GM12874 (cell line): Measurements from ENCODE around the gene ABHD14A.

Source experiments
- TF ChIP-seq, protein P1 (sequence below): IDR thresholded peaks from 2 replicates; pipeline ENCODE4 v1.5.1; 2011; ENCODE audit warnings: low read depth, mild to moderate bottlenecking, control low read depth, low read length, moderate library complexity; ENCODE audit not compliant: insufficient read depth

Gene ABHD14A

DNA sequence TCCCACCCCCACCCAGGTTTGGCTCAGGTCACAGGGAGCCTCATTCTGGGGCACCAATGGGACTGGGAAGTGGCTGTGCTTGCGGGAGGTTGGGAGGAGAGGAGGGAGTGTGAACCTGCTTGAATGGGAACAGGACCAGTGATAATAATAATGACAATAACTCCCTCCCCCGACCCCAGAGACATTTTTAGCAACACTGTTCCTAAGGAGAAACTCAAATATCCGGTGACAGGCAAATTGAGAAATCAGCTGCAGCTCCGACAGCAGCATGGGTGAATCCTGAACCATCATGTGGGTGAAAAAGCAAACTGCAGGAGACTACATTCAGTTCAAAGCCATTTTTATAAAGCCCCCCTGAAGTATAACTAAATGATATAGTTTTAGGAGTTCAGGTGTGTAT, 32.4 kb downstream of the ABHD14A start:
- TF ChIP-seq, protein P1, sequence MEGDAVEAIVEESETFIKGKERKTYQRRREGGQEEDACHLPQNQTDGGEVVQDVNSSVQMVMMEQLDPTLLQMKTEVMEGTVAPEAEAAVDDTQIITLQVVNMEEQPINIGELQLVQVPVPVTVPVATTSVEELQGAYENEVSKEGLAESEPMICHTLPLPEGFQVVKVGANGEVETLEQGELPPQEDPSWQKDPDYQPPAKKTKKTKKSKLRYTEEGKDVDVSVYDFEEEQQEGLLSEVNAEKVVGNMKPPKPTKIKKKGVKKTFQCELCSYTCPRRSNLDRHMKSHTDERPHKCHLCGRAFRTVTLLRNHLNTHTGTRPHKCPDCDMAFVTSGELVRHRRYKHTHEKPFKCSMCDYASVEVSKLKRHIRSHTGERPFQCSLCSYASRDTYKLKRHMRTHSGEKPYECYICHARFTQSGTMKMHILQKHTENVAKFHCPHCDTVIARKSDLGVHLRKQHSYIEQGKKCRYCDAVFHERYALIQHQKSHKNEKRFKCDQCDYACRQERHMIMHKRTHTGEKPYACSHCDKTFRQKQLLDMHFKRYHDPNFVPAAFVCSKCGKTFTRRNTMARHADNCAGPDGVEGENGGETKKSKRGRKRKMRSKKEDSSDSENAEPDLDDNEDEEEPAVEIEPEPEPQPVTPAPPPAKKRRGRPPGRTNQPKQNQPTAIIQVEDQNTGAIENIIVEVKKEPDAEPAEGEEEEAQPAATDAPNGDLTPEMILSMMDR, result no peak

DNA sequence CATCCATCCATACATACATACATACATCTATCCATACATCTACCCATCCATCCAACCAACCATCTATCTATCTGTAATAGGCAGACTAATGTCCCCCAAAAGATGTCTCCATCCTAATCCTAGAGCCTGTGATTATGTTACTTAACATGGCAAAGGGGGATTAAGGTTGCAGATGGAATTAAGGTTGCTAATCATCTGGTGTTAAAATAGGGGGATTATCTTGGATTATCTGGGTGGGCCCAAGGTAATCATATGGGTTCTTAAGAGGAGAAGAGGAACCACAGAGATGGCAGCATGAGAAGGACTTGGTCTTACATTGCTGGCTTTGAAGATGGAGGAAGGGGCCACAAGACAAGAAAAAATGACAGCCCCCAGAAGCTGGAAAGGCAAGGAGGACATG, 35.6 kb downstream of the ABHD14A start:
- TF ChIP-seq, protein P1, result no peak

DNA sequence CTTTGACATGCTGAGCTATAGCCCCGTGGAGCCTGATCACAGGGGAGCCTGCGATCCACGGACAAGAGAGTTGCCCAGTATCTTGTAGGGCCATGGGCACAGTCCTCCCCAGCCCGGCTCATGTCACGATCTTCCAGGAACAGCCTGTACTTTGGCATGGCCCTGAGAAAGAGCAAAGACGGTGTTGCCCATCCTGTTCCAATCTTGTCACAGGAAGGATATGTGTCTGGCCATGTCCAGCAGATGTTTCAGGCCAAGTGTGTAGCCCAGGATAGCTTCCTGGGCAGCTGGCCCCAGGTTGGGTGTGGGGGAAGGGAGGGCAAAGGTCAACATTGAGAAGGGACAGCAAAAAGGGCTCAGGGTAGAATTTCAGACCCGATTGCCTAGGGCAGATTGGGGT, 37.8 kb downstream of the ABHD14A start:
- TF ChIP-seq, protein P1, result no peak

DNA sequence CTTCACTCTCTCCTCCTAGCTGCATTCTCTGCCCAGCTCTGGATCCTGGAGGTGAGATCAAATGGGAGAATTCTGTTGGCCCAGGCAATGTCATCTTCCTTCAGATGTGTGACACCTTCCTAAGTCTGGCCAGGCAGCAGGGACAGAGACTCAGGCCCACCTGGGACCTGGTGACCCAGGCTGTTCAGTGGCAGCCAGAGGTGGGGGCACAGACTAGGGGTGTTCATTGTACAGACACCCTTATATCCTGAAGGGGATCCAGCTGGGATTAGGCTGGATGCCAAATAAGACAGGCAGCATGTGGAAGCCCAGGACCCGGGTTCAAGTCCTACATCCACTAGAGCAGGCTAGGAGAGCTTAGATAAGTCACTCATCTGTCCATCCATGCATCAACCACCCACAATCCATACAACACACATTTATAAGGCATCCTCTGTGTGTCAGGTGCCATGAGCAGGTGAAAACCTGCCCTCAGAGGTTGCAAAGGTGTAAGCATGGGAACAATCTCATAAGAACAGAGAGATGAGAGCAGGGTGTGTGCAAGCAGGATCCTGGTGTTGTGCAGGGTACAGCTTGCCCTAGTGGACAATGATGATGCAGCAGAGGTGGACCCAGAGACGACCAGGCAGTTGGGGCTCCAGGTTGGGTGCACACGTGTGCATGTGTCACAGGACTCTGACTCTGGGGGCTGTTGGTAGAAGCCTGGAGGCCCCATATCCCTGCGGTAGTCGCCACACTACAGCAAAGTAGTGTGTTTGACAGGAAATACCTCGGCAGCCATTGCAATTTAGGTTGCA, 39.1 kb downstream of the ABHD14A start:
- TF ChIP-seq, protein P1, result no peak

DNA sequence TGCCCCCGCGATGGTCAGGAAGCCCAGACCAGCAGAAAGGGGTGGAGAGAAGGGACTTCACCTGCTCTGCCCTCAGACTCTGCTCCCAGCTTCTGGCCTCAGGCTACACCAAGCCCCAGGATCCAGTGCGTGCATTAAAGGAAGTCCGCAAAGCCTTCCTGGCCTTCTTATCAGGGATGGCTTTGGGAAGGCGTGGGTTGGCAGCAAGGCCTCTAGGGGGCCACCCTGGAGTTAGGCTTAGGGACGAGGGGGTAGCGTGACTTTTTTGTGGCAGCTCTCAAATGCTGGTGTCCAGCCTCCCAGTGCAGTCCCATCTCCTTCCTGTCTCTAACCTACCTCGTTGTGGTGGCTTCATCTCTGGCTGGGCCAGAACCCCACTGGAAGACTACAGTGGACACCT, 39.7 kb downstream of the ABHD14A start:
- TF ChIP-seq, protein P1, result peak; percentile 22; the same call in 1 of the 2 replicates

DNA sequence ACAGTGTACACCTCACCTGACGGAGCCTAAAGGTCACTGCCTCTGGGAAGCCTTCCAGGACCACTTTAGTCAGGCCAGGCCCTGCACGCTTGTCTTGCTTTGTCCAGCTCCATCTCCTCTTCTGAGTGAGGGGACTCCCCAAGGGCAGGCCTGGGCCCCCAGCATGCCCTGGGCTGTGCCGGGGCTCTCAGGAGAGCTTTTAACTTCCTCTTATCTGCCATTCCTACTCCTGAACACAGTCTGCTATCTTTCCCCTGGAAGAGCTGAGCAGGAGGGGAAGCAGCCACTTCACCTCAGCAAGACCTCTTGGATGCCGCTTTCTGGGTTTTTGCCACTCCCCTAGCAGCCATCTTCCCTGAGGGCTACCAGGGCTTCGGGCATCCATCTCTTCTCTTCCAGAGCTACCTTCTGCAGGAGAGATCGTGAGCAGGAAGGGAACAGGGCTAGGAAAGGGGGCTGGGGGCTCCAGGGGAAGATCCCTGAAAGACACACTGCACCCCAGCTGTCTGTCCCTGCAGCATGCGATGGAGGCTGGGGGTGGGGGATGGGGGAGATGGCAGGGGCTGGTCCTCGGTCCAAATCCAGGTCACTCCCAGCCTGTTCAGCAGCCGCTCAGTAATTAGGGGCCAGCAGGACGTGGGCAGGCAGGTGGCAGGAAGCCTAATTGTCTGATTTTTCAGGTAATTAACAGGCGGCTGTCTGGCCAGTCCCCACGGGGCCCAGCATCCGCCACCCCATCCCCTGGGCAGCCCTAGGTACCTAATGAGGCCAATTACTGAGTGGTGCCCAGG, 40.8 kb downstream of the ABHD14A start:
- TF ChIP-seq, protein P1, result no peak

DNA sequence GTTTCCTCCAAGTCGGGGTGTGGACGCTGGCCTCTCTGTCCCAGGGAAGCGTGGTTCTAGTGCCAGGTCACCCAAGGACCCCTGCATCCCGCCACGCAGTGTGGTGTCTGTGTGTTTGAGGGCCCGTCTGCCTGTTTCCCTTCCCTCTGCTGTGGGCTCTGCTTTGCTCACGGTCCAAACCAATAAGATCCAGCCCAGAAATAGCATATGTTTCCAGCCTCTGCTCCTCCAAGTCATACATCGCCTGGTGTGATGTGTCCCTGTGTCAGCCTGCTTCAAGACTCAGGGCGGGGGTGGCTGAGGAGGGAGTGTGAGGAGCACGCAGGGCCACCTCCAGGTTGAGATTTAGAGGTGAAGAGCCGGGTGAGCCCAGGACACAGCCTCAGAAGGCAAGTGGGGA, 42.7 kb downstream of the ABHD14A start:
- TF ChIP-seq, protein P1, result no peak
